ENCODE results near the gene ERMN. TPM values are rescaled to one million over a fixed set of nuclear protein-coding genes. Genes with fewer than 3 reads are reported as not detected.

ERMN gene
- total RNA-seq, 3 donors from 2014 or later (not counting 1 experiment from before 2014, with no cell fraction given), result 13.5 to 14.4 (median 14.0) TPM

DNA sequence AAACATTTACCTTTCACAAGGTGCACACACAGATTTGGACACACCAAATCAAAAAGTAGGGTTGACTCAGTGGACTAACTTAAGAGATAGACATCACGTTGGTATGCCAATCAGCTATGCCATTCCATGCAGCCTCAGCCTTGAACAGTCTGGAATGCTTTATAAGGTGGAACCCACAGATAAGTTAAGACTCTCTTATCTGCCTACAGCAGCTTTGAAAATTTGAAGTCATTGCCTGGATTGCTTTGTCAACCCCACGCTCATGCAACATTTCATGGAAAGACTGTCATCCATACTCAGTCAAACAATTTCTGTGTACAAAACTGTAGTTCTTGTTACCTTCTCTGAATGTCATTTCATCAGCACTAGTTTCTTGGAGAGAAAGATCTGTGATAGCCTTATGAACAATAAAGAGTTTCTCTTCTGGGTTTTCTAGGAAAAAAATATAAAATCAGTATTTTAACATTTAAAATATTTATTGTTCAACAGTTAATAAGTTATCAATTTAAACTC lies 1.2 kb downstream of the ERMN start:
- H3K4me1 ChIP-seq (ENCODE audit: control insufficient read depth, insufficient read depth, low read length), result peaks cover 7% of the 10 kb centered on the region
- no peaks in the 10 kb centered on the region for H3K27me3 ChIP-seq (ENCODE audit: control insufficient read depth, insufficient read depth, low read length)
- H3K27me3 Mint-ChIP-seq (ENCODE audit: low read depth in 2 of 2), result no peaks in the 10 kb centered on the region
- no peak overlapping the region for H3K4me3 Mint-ChIP-seq
- peaks cover 9% of the 10 kb centered on the region for H3K36me3 Mint-ChIP-seq
- ATAC-seq, result no peak
- WGBS (ENCODE audit: insufficient coverage), result 96% methylated on average over 2 of the region's 2 CpGs
- no peak overlapping the region for H3K27ac ChIP-seq (ENCODE audit: low read length)
- intact Hi-C loops (cut with micrococcal nuclease), result no loop called here
- H3K27ac Mint-ChIP-seq, result no peak overlapping the region
- no peak for DNase-seq
- no peaks in the 10 kb centered on the region for H3K9me3 ChIP-seq (ENCODE audit: control insufficient read depth, insufficient read depth, low read length)
- H3K9me3 Mint-ChIP-seq, result no peaks in the 10 kb centered on the region
- TF ChIP-seq, protein P1, sequence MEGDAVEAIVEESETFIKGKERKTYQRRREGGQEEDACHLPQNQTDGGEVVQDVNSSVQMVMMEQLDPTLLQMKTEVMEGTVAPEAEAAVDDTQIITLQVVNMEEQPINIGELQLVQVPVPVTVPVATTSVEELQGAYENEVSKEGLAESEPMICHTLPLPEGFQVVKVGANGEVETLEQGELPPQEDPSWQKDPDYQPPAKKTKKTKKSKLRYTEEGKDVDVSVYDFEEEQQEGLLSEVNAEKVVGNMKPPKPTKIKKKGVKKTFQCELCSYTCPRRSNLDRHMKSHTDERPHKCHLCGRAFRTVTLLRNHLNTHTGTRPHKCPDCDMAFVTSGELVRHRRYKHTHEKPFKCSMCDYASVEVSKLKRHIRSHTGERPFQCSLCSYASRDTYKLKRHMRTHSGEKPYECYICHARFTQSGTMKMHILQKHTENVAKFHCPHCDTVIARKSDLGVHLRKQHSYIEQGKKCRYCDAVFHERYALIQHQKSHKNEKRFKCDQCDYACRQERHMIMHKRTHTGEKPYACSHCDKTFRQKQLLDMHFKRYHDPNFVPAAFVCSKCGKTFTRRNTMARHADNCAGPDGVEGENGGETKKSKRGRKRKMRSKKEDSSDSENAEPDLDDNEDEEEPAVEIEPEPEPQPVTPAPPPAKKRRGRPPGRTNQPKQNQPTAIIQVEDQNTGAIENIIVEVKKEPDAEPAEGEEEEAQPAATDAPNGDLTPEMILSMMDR (IDR thresholded peaks at IDR 0.05), result no peak
- peaks cover 15 to 16% of the 10 kb centered on the region in 2 donors for H3K4me1 Mint-ChIP-seq
- no peak overlapping the region for H3K4me3 ChIP-seq (ENCODE audit: low read length)
- peaks cover 9% of the 10 kb centered on the region for H3K36me3 ChIP-seq (ENCODE audit: control insufficient read depth, insufficient read depth, low read length)

DNA sequence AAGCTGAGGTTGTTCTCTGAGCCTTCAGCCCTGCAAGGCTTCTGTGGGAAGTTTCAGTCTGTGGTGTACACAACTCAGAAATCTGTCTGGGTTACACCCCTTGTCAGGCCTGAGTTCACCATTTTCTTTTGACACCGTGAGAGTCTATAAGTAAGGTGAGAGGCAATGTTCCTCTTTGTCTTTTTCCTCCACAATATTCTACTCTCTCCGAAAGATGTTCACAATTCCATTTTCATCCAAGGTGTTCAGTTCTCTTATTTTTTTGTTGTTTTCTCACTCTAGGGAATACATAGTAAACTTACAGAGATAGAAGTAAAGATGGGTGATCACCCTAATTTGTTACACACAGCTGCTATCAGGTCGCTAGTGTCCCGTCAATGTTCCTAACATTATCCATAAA lies 3.2 kb downstream of the ERMN start:
- WGBS (ENCODE audit: insufficient coverage), result no CpG with 5 or more reads among the region's 4 CpGs

DNA sequence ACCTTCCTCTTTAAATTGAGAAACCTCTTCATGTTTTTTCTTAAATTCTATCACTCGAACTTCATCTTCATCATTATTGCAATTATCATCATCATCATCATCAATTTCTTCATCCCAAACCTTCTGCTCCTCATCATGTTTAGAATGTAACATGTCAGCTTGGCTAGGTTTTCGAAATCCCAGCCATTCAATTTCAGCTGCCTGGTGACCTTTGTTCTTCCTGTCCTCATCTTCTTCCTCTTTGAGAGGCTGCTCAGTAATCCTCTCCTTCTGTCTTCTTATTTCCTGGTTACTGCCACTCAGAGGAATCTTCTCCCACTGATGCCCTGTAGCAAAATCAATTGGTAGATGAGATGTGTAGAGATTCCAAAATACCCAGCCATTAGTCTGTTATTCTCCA lies 4.2 kb downstream of the ERMN start:
- Histone ChIP-seq H3K27ac (ENCODE audit: low read length) (no peak overlapping the region), H3K4me1 (ENCODE audit: control insufficient read depth, insufficient read depth, low read length) (no peaks in the 10 kb centered on the region), H3K4me3 (ENCODE audit: low read length) (no peak overlapping the region), H3K9me3 (ENCODE audit: control insufficient read depth, insufficient read depth, low read length) (no peaks in the 10 kb centered on the region), H3K27me3 (ENCODE audit: control insufficient read depth, insufficient read depth, low read length) (no peaks in the 10 kb centered on the region), H3K36me3 (ENCODE audit: control insufficient read depth, insufficient read depth, low read length) (peaks cover 9% of the 10 kb centered on the region)
- H3K36me3 Mint-ChIP-seq, result peaks cover 9% of the 10 kb centered on the region
- no peak for ATAC-seq
- peaks cover 0 to 5% of the 10 kb centered on the region in 2 donors for H3K4me1 Mint-ChIP-seq
- no peak overlapping the region for H3K4me3 Mint-ChIP-seq
- no peaks in the 10 kb centered on the region for H3K27me3 Mint-ChIP-seq (ENCODE audit: low read depth in 2 of 2)
- WGBS (ENCODE audit: insufficient coverage), result 95% methylated on average over 2 of the region's 2 CpGs
- no peaks in the 10 kb centered on the region for H3K9me3 Mint-ChIP-seq
- TF ChIP-seq, protein P1 (IDR thresholded peaks at IDR 0.05), result no peak
- no peak overlapping the region for H3K27ac Mint-ChIP-seq
- intact Hi-C loops (cut with micrococcal nuclease), result no loop called here
- DNase-seq, result no peak

More for the DNA sequence above, 3.2 kb downstream of the ERMN start:
- no peaks in the 10 kb centered on the region for H3K9me3 ChIP-seq (ENCODE audit: control insufficient read depth, insufficient read depth, low read length)
- H3K27ac Mint-ChIP-seq, result no peak overlapping the region
- intact Hi-C loops (cut with micrococcal nuclease), result no loop called here
- peaks cover 1% of the 10 kb centered on the region for H3K4me1 ChIP-seq (ENCODE audit: control insufficient read depth, insufficient read depth, low read length)
- DNase-seq (no peak), ATAC-seq (no peak)
- H3K36me3 ChIP-seq (ENCODE audit: control insufficient read depth, insufficient read depth, low read length), result peaks cover 9% of the 10 kb centered on the region
- no peak overlapping the region for H3K4me3 Mint-ChIP-seq
- H3K4me3 ChIP-seq (ENCODE audit: low read length), result no peak overlapping the region
- H3K9me3 Mint-ChIP-seq, result no peaks in the 10 kb centered on the region
- no peaks in the 10 kb centered on the region for H3K27me3 Mint-ChIP-seq (ENCODE audit: low read depth in 2 of 2)
- H3K27ac ChIP-seq (ENCODE audit: low read length), result no peak overlapping the region
- H3K4me1 Mint-ChIP-seq, result peaks cover 4 to 9% of the 10 kb centered on the region in 2 donors
- no peaks in the 10 kb centered on the region for H3K27me3 ChIP-seq (ENCODE audit: control insufficient read depth, insufficient read depth, low read length)
- TF ChIP-seq, protein P1 (IDR thresholded peaks at IDR 0.05), result no peak
- H3K36me3 Mint-ChIP-seq, result peaks cover 9% of the 10 kb centered on the region

DNA sequence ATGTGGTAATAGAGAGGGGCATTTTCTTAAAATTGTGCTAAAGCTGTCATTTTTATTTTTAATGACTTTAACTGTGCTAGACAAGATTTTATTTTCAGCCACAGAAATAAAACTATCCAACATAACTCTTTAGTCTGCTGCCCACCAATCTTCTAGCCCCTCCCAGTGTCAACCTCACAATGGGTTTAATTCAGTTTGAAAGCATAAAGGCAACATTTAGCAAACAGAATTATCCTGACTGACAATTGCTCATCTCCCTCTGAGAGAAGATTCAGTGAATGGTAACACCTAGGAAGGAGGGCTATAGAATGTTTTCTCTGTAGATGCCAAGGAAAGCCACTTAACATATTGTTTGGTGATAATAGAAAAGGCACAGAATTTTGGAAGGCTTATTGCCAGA lies 5.2 kb downstream of the ERMN start:
- intact Hi-C loops (cut with micrococcal nuclease), result loop anchor here (1.0 kb wide), 1 partner anchor 12 kb away; no protein-coding TSS in a partner anchor
- Mint-ChIP-seq H3K4me1 (peaks cover 0 to 5% of the 10 kb centered on the region in 2 donors), H3K27ac (no peak overlapping the region), H3K36me3 (peaks cover 9% of the 10 kb centered on the region), H3K27me3 (ENCODE audit: low read depth in 2 of 2) (no peaks in the 10 kb centered on the region), H3K4me3 (no peak overlapping the region), H3K9me3 (no peaks in the 10 kb centered on the region)
- TF ChIP-seq, protein P1 (IDR thresholded peaks at IDR 0.05), result no peak
- Histone ChIP-seq H3K4me3 (ENCODE audit: low read length) (no peak overlapping the region), H3K27me3 (ENCODE audit: control insufficient read depth, insufficient read depth, low read length) (no peaks in the 10 kb centered on the region), H3K27ac (ENCODE audit: low read length) (no peak overlapping the region), H3K4me1 (ENCODE audit: control insufficient read depth, insufficient read depth, low read length) (no peaks in the 10 kb centered on the region), H3K36me3 (ENCODE audit: control insufficient read depth, insufficient read depth, low read length) (peaks cover 9% of the 10 kb centered on the region), H3K9me3 (ENCODE audit: control insufficient read depth, insufficient read depth, low read length) (no peaks in the 10 kb centered on the region)
- ATAC-seq, result no peak
- no peak for DNase-seq
